Activated CD4-positive, alpha-beta memory T cell treated with anti-CD3 and anti-CD28 coated beads for 36 hours (primary cell): ENCODE data around the gene ABCC9. TPM values are rescaled to one million over a fixed set of nuclear protein-coding genes. Genes with fewer than 3 reads are reported as not detected.

ENCODE experiments used
- CTCF ChIA-PET: fragments of 350-600 bp; sonication (Branson Sonifier 250); formaldehyde crosslinking; loops from one replicate; lab custom pipeline; 2021; ENCODE audit warnings: antibody characterized with exemption, inconsistent platforms; lab: Charles Lee
- POLR2A ChIA-PET: fragments of 350-600 bp; sonication (Branson Sonifier 250); formaldehyde crosslinking; loops from one replicate; lab custom pipeline; 2021; ENCODE audit warnings: antibody characterized with exemption; lab: Charles Lee
- DNase-seq: peaks from one replicate; pipeline ENCODE4 v3.0.0-alpha.2; 2020
- H3K27ac Mint-ChIP-seq: one replicate; pipeline ENCODE4 v1.8.0; 2021; ENCODE audit warnings: mixed read lengths
- H3K27me3 Mint-ChIP-seq: one replicate; pipeline ENCODE4 v1.8.0; 2021; ENCODE audit warnings: mixed read lengths
- H3K36me3 Mint-ChIP-seq: one replicate; pipeline ENCODE4 v1.8.0; 2021; ENCODE audit warnings: mixed read lengths
- H3K4me1 Mint-ChIP-seq: one replicate; pipeline ENCODE4 v1.8.0; 2021; ENCODE audit warnings: low read depth, mixed read lengths
- H3K4me3 Mint-ChIP-seq: one replicate; pipeline ENCODE4 v1.8.0; 2021; ENCODE audit warnings: mild to moderate bottlenecking, mixed read lengths
- H3K9me3 Mint-ChIP-seq: one replicate; pipeline ENCODE4 v1.8.0; 2021; ENCODE audit warnings: mixed read lengths
- intact Hi-C: fragments of 100-400 bp; cut with micrococcal nuclease; formaldehyde crosslinking; loops from one replicate; pipeline ENCODE4 v1.15.1; 2023
- total RNA-seq, 2 experiments: library from RNA; stranded (reverse); gene quantifications; one replicate each; pipeline ENCODE4 v1.2.3, GENCODE V29; 2021

Gene ABCC9
- total RNA-seq, 2 experiments from 2014 or later = not detected

GRCh38 chr12:21860128-21860527, 81.1 kb downstream of the ABCC9 start:
- ChIA-PET POLR2A (no interaction called here), CTCF (no interaction called here)
- Mint-ChIP-seq H3K4me3 (no peak overlapping the region), H3K27me3 (peaks cover 3% of the 10 kb centered on the region), H3K36me3 (no peaks in the 10 kb centered on the region), H3K27ac (no peak overlapping the region), H3K9me3 (no peaks in the 10 kb centered on the region), H3K4me1 (no peaks in the 10 kb centered on the region)
- intact Hi-C loops = no loop called here
- DNase-seq = no peak

- H3K36me3 Mint-ChIP-seq = no peaks in the 10 kb centered on the region
- DNase-seq = no peak
- H3K4me3 Mint-ChIP-seq = no peak overlapping the region
- intact Hi-C loops = no loop called here
- no peaks in the 10 kb centered on the region for H3K4me1 Mint-ChIP-seq
- H3K27ac Mint-ChIP-seq = no peak overlapping the region
- POLR2A ChIA-PET = no interaction called here
- peaks cover 4% of the 10 kb centered on the region for H3K27me3 Mint-ChIP-seq
- no peaks in the 10 kb centered on the region for H3K9me3 Mint-ChIP-seq
- CTCF ChIA-PET = no interaction called here
These were observed 89.0 kb downstream of the ABCC9 start for GRCh38 chr12:21852251-21852650.

GRCh38 chr12:21851151-21851550, 90.1 kb downstream of the ABCC9 start:
- Mint-ChIP-seq H3K27ac (no peak overlapping the region), H3K36me3 (no peaks in the 10 kb centered on the region), H3K9me3 (no peaks in the 10 kb centered on the region), H3K27me3 (peaks cover 6% of the 10 kb centered on the region), H3K4me1 (no peaks in the 10 kb centered on the region), H3K4me3 (no peak overlapping the region)
- ChIA-PET CTCF (no interaction called here), POLR2A (no interaction called here)
- intact Hi-C loops = no loop called here
- no peak for DNase-seq

- Mint-ChIP-seq H3K9me3 (no peaks in the 10 kb centered on the region), H3K27ac (no peak overlapping the region), H3K4me3 (no peak overlapping the region), H3K36me3 (no peaks in the 10 kb centered on the region), H3K4me1 (no peaks in the 10 kb centered on the region), H3K27me3 (peaks cover 6% of the 10 kb centered on the region)
- intact Hi-C loops = no loop called here
- ChIA-PET CTCF (no interaction called here), POLR2A (no interaction called here)
- DNase-seq = no peak
These were observed 90.8 kb downstream of the ABCC9 start for GRCh38 chr12:21850419-21850818.

GRCh38 chr12:21849878-21850277, 91.3 kb downstream of the ABCC9 start:
- ChIA-PET POLR2A (no interaction called here), CTCF (interaction anchor here (0.6 kb wide), 1 partner anchor 8 kb away, joined by 3 read pairs; no protein-coding TSS in a partner anchor)
- no peak overlapping the region for H3K27ac Mint-ChIP-seq
- no peaks in the 10 kb centered on the region for H3K4me1 Mint-ChIP-seq
- no peaks in the 10 kb centered on the region for H3K36me3 Mint-ChIP-seq
- H3K9me3 Mint-ChIP-seq = no peaks in the 10 kb centered on the region
- intact Hi-C loops = no loop called here
- peaks cover 6% of the 10 kb centered on the region for H3K27me3 Mint-ChIP-seq
- H3K4me3 Mint-ChIP-seq = no peak overlapping the region
- no peak for DNase-seq

GRCh38 chr12:21848192-21848591, 93.0 kb downstream of the ABCC9 start:
- ChIA-PET POLR2A (no interaction called here), CTCF (no interaction called here)
- no peak overlapping the region for H3K4me3 Mint-ChIP-seq
- no peak overlapping the region for H3K27ac Mint-ChIP-seq
- H3K27me3 Mint-ChIP-seq = peaks cover 6% of the 10 kb centered on the region
- H3K36me3 Mint-ChIP-seq = no peaks in the 10 kb centered on the region
- intact Hi-C loops = no loop called here
- no peak for DNase-seq
- H3K9me3 Mint-ChIP-seq = no peaks in the 10 kb centered on the region
- no peaks in the 10 kb centered on the region for H3K4me1 Mint-ChIP-seq

- no peak for DNase-seq
- no peak overlapping the region for H3K27ac Mint-ChIP-seq
- intact Hi-C loops = no loop called here
- ChIA-PET CTCF (no interaction called here), POLR2A (no interaction called here)
- peaks cover 6% of the 10 kb centered on the region for H3K27me3 Mint-ChIP-seq
- no peaks in the 10 kb centered on the region for H3K9me3 Mint-ChIP-seq
- no peaks in the 10 kb centered on the region for H3K4me1 Mint-ChIP-seq
- H3K36me3 Mint-ChIP-seq = no peaks in the 10 kb centered on the region
- H3K4me3 Mint-ChIP-seq = no peak overlapping the region
These were observed 97.4 kb downstream of the ABCC9 start for GRCh38 chr12:21843795-21844194.

GRCh38 chr12:21839776-21840175, 101.5 kb downstream of the ABCC9 start:
- intact Hi-C loops = no loop called here
- no peaks in the 10 kb centered on the region for H3K4me1 Mint-ChIP-seq

GRCh38 chr12:21837847-21838246, 103.4 kb downstream of the ABCC9 start:
- Mint-ChIP-seq H3K36me3 (no peaks in the 10 kb centered on the region), H3K27me3 (peaks cover 5% of the 10 kb centered on the region), H3K27ac (no peak overlapping the region), H3K4me3 (no peak overlapping the region), H3K9me3 (no peaks in the 10 kb centered on the region), H3K4me1 (no peaks in the 10 kb centered on the region)
- intact Hi-C loops = no loop called here
- ChIA-PET POLR2A (no interaction called here), CTCF (no interaction called here)
- no peak for DNase-seq

More at GRCh38 chr12:21839776-21840175, 101.5 kb downstream of the ABCC9 start:
- H3K9me3 Mint-ChIP-seq = no peaks in the 10 kb centered on the region
- CTCF ChIA-PET = no interaction called here
- POLR2A ChIA-PET = no interaction called here
- DNase-seq = no peak
- no peak overlapping the region for H3K4me3 Mint-ChIP-seq
- peaks cover 5% of the 10 kb centered on the region for H3K27me3 Mint-ChIP-seq
- no peaks in the 10 kb centered on the region for H3K36me3 Mint-ChIP-seq
- no peak overlapping the region for H3K27ac Mint-ChIP-seq

- POLR2A ChIA-PET = no interaction called here
- H3K4me3 Mint-ChIP-seq = no peak overlapping the region
- no peaks in the 10 kb centered on the region for H3K36me3 Mint-ChIP-seq
- CTCF ChIA-PET = interaction anchor here (0.7 kb wide), 1 partner anchor 134 kb away, joined by 3 read pairs; no protein-coding TSS in a partner anchor
- no peaks in the 10 kb centered on the region for H3K4me1 Mint-ChIP-seq
- H3K27me3 Mint-ChIP-seq = no peaks in the 10 kb centered on the region
- H3K9me3 Mint-ChIP-seq = no peaks in the 10 kb centered on the region
- H3K27ac Mint-ChIP-seq = no peak overlapping the region
- intact Hi-C loops = no loop called here
- no peak for DNase-seq
These were observed 109.4 kb downstream of the ABCC9 start for GRCh38 chr12:21831791-21832344.

- H3K36me3 Mint-ChIP-seq = no peaks in the 10 kb centered on the region
- no peak for DNase-seq
- no peaks in the 10 kb centered on the region for H3K4me1 Mint-ChIP-seq
- no peaks in the 10 kb centered on the region for H3K9me3 Mint-ChIP-seq
- no peak overlapping the region for H3K4me3 Mint-ChIP-seq
- ChIA-PET CTCF (no interaction called here), POLR2A (no interaction called here)
- H3K27ac Mint-ChIP-seq = no peak overlapping the region
- intact Hi-C loops = no loop called here
- no peaks in the 10 kb centered on the region for H3K27me3 Mint-ChIP-seq
These were observed 112.4 kb downstream of the ABCC9 start for GRCh38 chr12:21828779-21829178.

GRCh38 chr12:21828136-21828775, 113.0 kb downstream of the ABCC9 start:
- ChIA-PET CTCF (no interaction called here), POLR2A (no interaction called here)
- H3K36me3 Mint-ChIP-seq = no peaks in the 10 kb centered on the region
- no peaks in the 10 kb centered on the region for H3K9me3 Mint-ChIP-seq
- no peak for DNase-seq
- intact Hi-C loops = no loop called here
- H3K27ac Mint-ChIP-seq = no peak overlapping the region
- peaks cover 1% of the 10 kb centered on the region for H3K27me3 Mint-ChIP-seq
- H3K4me3 Mint-ChIP-seq = no peak overlapping the region
- no peaks in the 10 kb centered on the region for H3K4me1 Mint-ChIP-seq

- intact Hi-C loops = no loop called here
- Mint-ChIP-seq H3K4me3 (no peak overlapping the region), H3K27ac (no peak overlapping the region), H3K4me1 (no peaks in the 10 kb centered on the region), H3K9me3 (no peaks in the 10 kb centered on the region), H3K27me3 (peaks cover 1% of the 10 kb centered on the region), H3K36me3 (no peaks in the 10 kb centered on the region)
- CTCF ChIA-PET = no interaction called here
- POLR2A ChIA-PET = interaction anchor here (0.6 kb wide), 1 partner anchor 18 kb away, joined by 3 read pairs; no protein-coding TSS in a partner anchor
- DNase-seq = no peak
These were observed 114.1 kb downstream of the ABCC9 start for GRCh38 chr12:21827083-21827482.
